ENCODE data around the gene ENTHD1.

The ENTHD1 gene

GRCh38 chr22:39712751-39713525 lies 180.6 kb downstream of the ENTHD1 start:
- no peak for DNase-seq (ENCODE audit: low read depth)

GRCh38 chr22:39712081-39712480 lies 181.5 kb downstream of the ENTHD1 start:
- DNase-seq (ENCODE audit: low read depth) = no peak

DNA sequence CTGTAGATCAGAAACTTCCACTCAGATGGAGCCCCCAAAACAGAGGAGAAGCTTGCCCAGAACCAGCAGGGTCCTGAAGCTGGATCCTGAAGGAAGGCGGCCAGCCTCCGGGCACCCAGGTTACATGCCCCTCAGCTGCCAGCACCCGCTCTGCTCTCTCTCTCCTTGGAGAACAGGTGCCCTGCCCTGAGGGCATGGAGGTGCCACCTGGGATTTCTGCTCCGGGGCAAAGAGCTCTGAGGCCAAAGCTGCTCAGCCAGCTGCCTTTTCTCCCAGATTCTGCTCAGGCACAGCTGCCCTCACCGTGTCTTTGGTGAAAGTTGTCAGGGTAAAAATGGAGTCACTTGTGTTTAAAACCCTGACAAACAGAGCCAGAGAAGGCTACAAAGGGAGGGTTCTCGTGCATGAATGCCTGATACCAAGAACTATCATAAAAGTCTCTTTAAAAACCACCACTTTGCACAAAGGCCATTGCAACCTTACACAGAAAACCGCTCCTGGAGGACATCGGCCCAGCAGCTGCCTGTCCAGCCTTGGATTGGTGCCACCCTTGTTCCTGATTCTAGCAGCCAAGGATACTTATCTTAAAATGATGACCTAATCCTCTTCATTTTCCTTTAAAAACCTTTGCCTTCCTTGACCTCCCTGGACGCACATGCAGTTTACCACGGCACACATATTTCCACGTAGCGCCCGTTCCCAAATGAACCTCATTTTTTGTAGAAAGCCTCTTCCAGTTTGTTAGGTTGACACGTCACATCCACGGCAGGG lies 183.0 kb downstream of the ENTHD1 start:
- no peak for DNase-seq (ENCODE audit: low read depth)

DNA sequence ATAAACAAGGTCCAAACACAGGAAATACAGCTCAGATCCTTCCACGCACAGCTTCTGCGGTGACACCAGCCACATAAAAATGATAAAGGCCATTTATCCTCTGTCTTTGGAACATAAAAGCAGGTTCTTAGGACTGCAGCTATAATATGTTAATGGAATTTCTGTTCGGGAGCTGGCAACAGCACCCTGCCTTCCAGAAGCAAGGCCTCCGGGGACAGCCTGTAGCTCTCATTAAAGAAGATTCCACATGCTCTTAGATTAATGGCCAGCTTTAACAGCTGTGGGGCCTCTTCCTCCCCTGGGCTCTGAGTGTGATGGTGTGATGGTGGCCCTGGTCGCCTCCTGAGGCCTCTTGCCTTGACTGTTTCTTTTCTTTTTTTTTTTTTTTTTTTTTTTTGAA lies 185.7 kb downstream of the ENTHD1 start:
- DNase-seq (ENCODE audit: low read depth) = no peak

GRCh38 chr22:39707351-39707750 lies 186.2 kb downstream of the ENTHD1 start:
- DNase-seq (ENCODE audit: low read depth) = no peak

DNA sequence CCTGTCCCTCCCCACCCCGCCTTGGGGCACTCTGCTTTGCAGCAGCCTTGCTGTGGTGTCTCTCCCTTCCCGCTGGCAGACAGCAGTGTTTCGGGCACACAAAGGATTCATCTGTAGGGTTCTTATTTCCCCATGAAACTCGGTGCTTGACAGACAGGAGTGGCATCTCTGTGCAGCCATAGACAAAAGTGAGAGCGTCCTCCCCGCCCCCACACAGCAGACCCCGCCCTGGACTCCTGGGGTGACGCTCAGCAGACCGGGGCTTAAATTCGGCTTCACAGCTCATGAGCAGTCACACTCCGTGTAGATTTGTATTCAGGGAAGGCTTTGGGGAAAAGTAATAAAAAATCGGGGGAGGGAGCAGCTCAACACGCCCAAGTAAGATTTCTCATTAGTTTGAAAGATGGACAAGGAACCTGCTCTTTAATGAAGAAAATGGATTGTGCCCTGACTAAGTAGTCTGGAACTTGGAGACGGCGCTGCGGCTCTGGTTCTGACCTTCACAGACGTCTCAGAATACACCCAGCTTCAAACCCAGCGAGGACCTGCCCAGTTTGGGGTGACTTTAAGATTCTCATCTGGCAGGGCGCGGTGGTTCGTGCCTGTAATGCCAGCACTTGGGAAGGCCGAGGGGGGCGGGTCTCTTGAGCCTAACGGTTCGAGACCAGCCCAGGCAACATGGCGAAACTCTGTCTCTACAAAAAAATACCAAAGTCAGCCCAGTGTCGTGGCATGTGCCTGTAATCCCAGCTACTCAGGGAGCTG lies 187.0 kb downstream of the ENTHD1 start:
- DNase-seq (ENCODE audit: low read depth) = no peak

DNA sequence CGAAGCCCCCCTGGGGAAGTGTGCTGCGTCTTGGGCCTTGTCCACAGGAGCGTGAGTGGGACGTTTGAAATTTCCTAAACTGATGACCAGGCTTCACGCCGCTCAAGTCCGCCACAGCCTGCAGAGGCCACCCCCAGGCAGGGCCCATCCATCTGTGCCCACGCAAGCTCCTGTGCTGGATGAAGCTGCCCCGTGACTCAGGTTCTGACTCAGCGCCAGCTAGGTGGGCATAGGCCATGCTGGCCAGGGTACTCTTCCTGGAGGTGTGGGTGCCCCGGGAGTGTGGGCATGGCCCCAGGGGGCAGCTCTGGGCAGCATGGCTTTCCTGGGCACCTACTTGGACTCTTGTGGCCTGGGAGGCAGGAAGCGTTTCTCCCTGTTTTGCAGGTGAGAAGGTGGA lies 188.2 kb downstream of the ENTHD1 start:
- DNase-seq (ENCODE audit: low read depth) = no peak

DNA sequence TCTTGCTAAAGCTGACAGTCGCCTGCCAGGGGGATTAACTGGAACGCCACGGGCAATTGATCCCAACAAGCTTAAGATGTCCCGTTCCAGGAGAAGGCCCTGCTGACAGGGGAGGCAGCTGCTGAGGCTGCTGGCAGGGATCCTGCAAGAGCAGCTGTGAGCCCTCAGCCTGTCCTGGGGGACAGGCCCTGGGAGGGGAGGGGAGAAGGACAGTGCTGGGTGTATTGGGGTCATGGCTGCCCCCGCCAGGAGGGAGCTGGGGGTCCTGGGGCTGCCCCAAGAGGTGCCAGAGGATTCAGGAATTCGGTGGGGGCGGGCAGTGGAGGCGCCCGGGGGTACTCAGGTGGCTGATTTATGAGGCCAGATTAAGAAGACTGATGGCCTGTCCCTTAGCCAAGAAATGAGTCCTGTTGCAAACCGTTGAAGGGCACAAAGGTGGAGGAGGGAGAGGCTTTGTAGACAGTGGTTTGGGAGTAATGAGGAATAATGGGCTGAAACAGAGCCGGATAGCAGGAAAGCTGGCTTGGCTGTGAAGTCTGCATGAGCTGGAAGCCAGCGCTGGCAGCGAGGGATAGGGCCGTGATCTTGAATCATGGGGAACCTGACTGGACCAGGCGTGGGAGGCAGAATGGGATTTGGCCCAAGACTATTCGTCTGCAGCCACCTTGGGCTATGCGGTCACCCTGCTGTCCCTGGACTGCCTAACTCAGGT lies 189.5 kb downstream of the ENTHD1 start:
- no peak for DNase-seq (ENCODE audit: low read depth)

DNA sequence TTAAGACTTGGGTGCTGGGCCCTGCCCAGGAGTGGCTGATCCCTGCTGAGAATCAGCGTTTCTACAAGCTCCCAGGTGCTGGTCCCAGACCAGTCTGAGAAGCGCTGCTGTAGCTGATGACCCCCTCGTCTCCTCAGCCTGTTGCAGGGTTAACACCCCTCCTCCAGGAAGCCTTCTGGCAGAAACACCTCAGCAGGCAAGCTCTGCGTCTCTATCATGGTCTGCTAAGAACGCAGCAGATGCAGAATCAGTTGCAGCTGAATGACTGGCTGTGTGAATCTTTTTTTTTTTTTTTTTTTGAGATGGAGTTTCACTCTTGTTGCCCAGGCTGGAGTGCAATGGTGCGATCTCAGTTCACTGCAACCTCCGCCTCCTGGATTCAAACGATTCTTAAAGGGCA lies 190.5 kb downstream of the ENTHD1 start:
- no peak for DNase-seq (ENCODE audit: low read depth)

GRCh38 chr22:39700565-39700964 lies 193.0 kb downstream of the ENTHD1 start:
- no peak for DNase-seq (ENCODE audit: low read depth)

DNA sequence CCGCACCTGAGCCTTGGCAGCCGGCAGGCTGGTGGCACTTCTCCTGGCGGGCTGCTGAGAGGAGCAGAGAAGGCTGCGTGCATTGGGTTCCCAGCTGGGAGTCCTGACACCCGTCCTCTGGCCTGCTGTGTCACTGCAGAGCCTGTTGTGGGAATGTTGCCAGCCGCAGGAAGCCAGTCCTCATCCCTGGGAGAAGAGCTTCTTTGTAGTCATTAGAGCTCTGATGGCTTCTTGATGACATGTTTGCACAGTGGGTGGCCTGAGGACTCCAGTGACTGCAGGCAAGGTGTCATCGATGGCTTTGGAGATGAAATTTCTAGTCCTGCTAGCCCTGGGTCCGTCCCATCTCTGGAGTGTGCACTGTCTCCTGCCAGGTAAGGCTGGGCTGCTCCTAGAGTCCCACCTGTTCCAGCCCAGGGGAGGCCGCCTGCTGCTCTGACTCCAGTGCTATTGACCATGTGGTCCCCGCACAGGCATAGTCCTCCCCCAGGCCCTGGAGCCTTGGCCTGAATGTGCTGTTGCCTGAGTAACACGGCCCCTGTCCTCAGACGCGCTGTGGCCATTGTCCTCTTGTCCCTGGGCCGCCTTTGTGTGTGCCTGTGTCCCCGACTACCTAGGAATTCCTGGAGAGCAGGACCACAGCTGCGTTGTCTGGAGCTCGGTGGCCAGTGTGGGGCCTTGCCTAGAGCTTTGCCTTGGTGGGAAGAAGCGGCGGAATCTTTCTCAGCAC lies 193.8 kb downstream of the ENTHD1 start:
- DNase-seq (ENCODE audit: low read depth) = no peak

DNA sequence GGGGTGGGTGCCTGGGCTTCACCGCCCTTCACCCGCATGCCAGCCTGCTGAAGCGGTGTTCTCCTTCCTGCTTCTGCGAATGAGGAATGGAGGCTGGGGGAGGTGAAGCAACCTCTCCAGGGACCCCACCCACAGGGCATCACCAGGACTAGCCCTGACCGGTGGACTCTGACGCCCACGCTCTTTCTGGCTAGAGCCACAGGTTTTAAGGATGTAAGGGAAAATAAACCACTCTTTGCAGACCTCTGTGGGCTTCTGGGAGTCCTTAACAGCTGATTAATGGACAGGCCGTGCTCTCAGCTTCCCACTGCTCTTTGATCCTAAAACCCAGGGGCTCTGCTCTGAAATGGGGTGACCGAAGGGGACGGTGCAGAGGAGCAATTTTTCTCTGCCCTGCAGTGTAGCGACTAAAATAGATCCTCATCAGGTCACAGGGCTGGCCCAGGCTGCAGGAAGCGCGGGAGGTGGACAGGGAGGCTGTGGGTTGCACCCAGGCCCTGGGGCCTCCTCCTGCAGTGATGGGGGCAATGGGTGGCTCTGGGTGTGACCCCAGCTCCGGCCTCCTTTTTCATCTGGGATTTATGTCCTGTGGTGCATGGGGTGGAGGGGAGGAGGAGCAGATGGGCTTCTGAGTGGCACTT lies 195.7 kb downstream of the ENTHD1 start:
- DNase-seq (ENCODE audit: low read depth) = no peak

DNA sequence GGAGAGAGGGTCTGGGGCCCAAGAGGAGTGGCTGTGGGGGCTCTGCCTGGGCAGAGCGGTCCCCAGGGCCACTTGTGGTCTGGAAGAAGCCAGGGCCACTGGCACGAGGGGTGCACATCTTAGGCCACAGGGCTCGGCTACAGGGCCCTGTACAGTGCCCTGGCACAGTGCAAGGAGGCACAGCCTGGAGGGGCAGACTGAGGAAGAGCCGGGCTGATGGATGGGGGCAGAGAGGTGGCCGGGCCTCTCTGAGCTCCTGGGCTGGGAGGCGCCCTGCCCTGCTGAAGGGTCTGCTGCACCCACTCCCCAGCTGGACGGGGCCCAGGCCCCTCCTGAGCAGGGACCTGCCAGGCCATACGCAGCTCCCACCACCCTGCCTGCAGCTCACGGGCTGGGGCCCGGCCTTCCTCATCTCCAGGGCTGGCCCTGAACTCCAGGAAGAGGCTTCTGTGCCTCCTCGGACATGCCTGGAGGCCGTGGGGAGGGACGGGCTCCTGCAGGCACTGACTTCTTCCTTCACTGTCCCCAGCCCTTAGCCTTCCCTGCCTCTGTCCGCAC lies 199.5 kb downstream of the ENTHD1 start:
- no peak for DNase-seq (ENCODE audit: low read depth)
